HepG2 (cell line): ENCODE results near the gene SECTM1. TPM values are rescaled to one million over a fixed set of nuclear protein-coding genes. Genes with fewer than 3 reads are reported as not detected.

Source experiments
- FOXJ3 ChIP-seq: sonication (generic); formaldehyde crosslinking; IDR thresholded peaks from 2 replicates; pipeline ENCODE4 v1.4.0; 2020; ENCODE audit warnings: missing genetic modification reagents, mild to moderate bottlenecking, borderline replicate concordance
- HIVEP1 ChIP-seq: sonication (generic); formaldehyde crosslinking; IDR thresholded peaks from 2 replicates; pipeline ENCODE4 v1.4.0; 2020; ENCODE audit warnings: mild to moderate bottlenecking, missing genetic modification reagents
- HMG20B ChIP-seq: conservative IDR thresholded peaks from 2 replicates; pipeline ENCODE4 v1.6.1; 2016; ENCODE audit warnings: missing genetic modification reagents, missing compliant biosample characterization
- HMGXB3 ChIP-seq: sonication (generic); formaldehyde crosslinking; IDR thresholded peaks from 2 replicates; pipeline ENCODE4 v1.4.0; 2020; ENCODE audit warnings: missing genetic modification reagents, borderline replicate concordance
- MTA1 ChIP-seq: sonication (generic); formaldehyde crosslinking; IDR thresholded peaks from 2 replicates; pipeline ENCODE4 v1.4.0; 2020; ENCODE audit warnings: missing genetic modification reagents, mild to moderate bottlenecking, borderline replicate concordance
- NFAT5 ChIP-seq: sonication (generic); formaldehyde crosslinking; IDR thresholded peaks from 2 replicates; pipeline ENCODE4 v1.4.0; 2020; ENCODE audit warnings: missing genetic modification reagents
- NFYB ChIP-seq: sonication (generic); formaldehyde crosslinking; IDR thresholded peaks from 2 replicates; pipeline ENCODE4 v1.4.0; 2020; ENCODE audit warnings: missing genetic modification reagents
- PRMT3 ChIP-seq: sonication (generic); formaldehyde crosslinking; IDR thresholded peaks from 2 replicates; pipeline ENCODE4 v1.8.1; 2022; ENCODE audit warnings: low read depth, mild to moderate bottlenecking, moderate library complexity, missing genetic modification reagents, borderline replicate concordance
- SMAD1 ChIP-seq: sonication (generic); formaldehyde crosslinking; IDR thresholded peaks from 2 replicates; pipeline ENCODE4 v1.4.0; 2020; ENCODE audit warnings: missing genetic modification reagents, low read depth, mild to moderate bottlenecking, borderline replicate concordance
- SRY ChIP-seq: sonication (generic); formaldehyde crosslinking; IDR thresholded peaks from 2 replicates; pipeline ENCODE4 v1.8.0; 2022; ENCODE audit warnings: mild to moderate bottlenecking, missing genetic modification reagents
- TFDP2 ChIP-seq: sonication (generic); formaldehyde crosslinking; IDR thresholded peaks from 2 replicates; pipeline ENCODE4 v1.4.0; 2020; ENCODE audit warnings: missing genetic modification reagents
- ZNF326 ChIP-seq: sonication (generic); formaldehyde crosslinking; IDR thresholded peaks from 2 replicates; pipeline ENCODE4 v1.4.0; 2020; ENCODE audit warnings: missing genetic modification reagents, borderline replicate concordance
- ZNF33A ChIP-seq: sonication (generic); formaldehyde crosslinking; IDR thresholded peaks from 2 replicates; pipeline ENCODE4 v1.5.1; 2020; ENCODE audit warnings: missing genetic modification reagents, mild to moderate bottlenecking, moderate library complexity, borderline replicate concordance
- ZNF780A ChIP-seq: sonication (generic); formaldehyde crosslinking; IDR thresholded peaks from 2 replicates; pipeline ENCODE4 v1.8.0; 2022; ENCODE audit warnings: mild to moderate bottlenecking, missing genetic modification reagents, moderate library complexity
- ZUFSP ChIP-seq: sonication (generic); formaldehyde crosslinking; IDR thresholded peaks from 2 replicates; pipeline ENCODE4 v1.9.0; 2021; ENCODE audit warnings: missing genetic modification reagents, mild to moderate bottlenecking, borderline replicate concordance
- polyA plus RNA-seq, 8 experiments: library from polyadenylated mRNA; depleted of rRNA in 3 of 8; stranded (reverse) in 7 of 8; unstranded in 1 of 8; fragments of >200 nt; fragmentation: Illumina TruSeq in 4 of 8; extraction: Trizol in 4 of 8; gene quantifications; 2 replicates each; pipeline versions ENCODE4 v1.2.1 to v1.2.3, GENCODE V29; 2011 to 2016; ENCODE audit warnings: low read depth in 4 of 8, missing spikeins in 1 of 8, mixed read lengths in 1 of 8; ENCODE audit not compliant: insufficient read depth in 1 of 8
- total RNA-seq, 5 experiments: library from RNA; depleted of rRNA; stranded (reverse); fragments of >200 nt; fragmentation: Illumina TruSeq; extraction: Trizol; gene quantifications; 2 replicates each; pipeline ENCODE4 v1.2.3, GENCODE V29; 2016; ENCODE audit warnings: low read depth in 1 of 5

The SECTM1 gene
- total and polyA plus RNA-seq, 2 of the 13 experiments (the other 11 are each of a cell fraction or from before 2014, with no cell fraction given) = 3.5 to 5.3 TPM

- 0 out of 2 replicates have a peak, but pooled peaks have one; percentile 74 for TF ChIP-seq SMAD1 (CRISPR knock-in tag)
- TF ChIP-seq HIVEP1 (CRISPR knock-in tag) = peak; percentile 44
- TF ChIP-seq MTA1 (CRISPR knock-in tag) = peak; percentile 75; the same call in 1 of the 2 replicates
- TF ChIP-seq ZUFSP (CRISPR knock-in tag) = no peak
- no peak for TF ChIP-seq NFAT5 (CRISPR knock-in tag)
- no peak for TF ChIP-seq ZNF326 (CRISPR knock-in tag)
- TF ChIP-seq FOXJ3 (CRISPR knock-in tag) = no peak
- no peak for TF ChIP-seq PRMT3 (CRISPR knock-in tag)
- peak; percentile 72 for TF ChIP-seq TFDP2 (CRISPR knock-in tag)
- no peak for TF ChIP-seq HMG20B (CRISPR knock-in tag)
- no peak for TF ChIP-seq ZNF33A
- TF ChIP-seq SRY (CRISPR knock-in tag) = no peak
- TF ChIP-seq NFYB (CRISPR knock-in tag) = 0 out of 2 replicates have a peak, but pooled peaks have one; percentile 21
- no peak for TF ChIP-seq ZNF780A (CRISPR knock-in tag)
- TF ChIP-seq HMGXB3 (CRISPR knock-in tag) = 0 out of 2 replicates have a peak, but pooled peaks have one; percentile 21
Measured at GRCh38 chr17:82351713-82352488, 18.3 kb upstream of the SECTM1 start (continued).
